Fibroblast of lung (primary cell): Measurements from ENCODE around the gene C11orf68.

Experiments
- EZH2 ChIP-seq: IDR thresholded peaks from 2 replicates; pipeline ENCODE4 v1.5.1; 2012; ENCODE audit warnings: low read length, control low read depth, mild to moderate bottlenecking; ENCODE audit errors: missing control alignments
- TF ChIP-seq, protein P1 (sequence below), 2 donors: IDR thresholded peaks in 1 of 2; conservative IDR thresholded peaks in 1 of 2; 1 replicate in 1 of 2; 2 replicates in 1 of 2; pipeline ENCODE4 v1.5.1; 2011 to 2012; ENCODE audit warnings: low read length in 2 of 2, control low read depth in 1 of 2, inconsistent platforms in 1 of 2, low read depth in 1 of 2, mild to moderate bottlenecking in 1 of 2

GRCh38 chr11:65941720-65942310, 23.0 kb upstream of the C11orf68 start:
- TF ChIP-seq, protein P1, sequence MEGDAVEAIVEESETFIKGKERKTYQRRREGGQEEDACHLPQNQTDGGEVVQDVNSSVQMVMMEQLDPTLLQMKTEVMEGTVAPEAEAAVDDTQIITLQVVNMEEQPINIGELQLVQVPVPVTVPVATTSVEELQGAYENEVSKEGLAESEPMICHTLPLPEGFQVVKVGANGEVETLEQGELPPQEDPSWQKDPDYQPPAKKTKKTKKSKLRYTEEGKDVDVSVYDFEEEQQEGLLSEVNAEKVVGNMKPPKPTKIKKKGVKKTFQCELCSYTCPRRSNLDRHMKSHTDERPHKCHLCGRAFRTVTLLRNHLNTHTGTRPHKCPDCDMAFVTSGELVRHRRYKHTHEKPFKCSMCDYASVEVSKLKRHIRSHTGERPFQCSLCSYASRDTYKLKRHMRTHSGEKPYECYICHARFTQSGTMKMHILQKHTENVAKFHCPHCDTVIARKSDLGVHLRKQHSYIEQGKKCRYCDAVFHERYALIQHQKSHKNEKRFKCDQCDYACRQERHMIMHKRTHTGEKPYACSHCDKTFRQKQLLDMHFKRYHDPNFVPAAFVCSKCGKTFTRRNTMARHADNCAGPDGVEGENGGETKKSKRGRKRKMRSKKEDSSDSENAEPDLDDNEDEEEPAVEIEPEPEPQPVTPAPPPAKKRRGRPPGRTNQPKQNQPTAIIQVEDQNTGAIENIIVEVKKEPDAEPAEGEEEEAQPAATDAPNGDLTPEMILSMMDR (conservative IDR thresholded peaks at IDR 0.05 in 1 of 2, IDR thresholded peaks at IDR 0.05 in 1 of 2; ENCODE audit: low read depth in 1 of 2, low read length in 2 of 2): no peak
- no peak for TF ChIP-seq EZH2
